Stimulated activated CD8-positive, alpha-beta memory T cell treated with anti-CD3 and anti-CD28 coated beads, Interleukin-2, amount 100 ng/mL, for 48 hours (primary cell): ENCODE measurements around the gene FAH.

Experiments used
- DNase-seq, 2 donors: peaks; one replicate each; pipeline ENCODE4 v3.0.0-alpha.2; 2020; ENCODE audit warnings: low read depth in 2 of 2

Gene FAH

DNA sequence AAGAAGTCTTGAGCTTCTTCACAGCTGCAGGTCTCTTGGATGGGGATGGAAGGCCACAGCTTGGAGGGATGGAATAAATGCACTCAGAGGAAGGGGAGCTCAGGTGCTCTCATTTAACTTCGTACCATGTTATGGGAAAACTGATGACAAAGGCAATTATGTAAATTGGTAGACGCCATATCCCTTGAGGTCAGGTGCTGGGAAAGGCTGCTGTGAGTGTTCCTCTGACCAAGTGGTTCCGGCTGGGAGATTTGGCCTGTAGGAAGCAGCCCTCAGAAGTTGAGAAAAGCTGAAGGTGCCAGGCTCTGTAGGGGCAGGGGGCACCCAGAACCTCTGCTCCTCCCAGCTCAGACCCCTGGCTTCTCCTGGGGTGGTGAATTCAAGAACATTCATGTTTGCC lies 47.1 kb downstream of the FAH start:
- DNase-seq = no peak

GRCh38 chr15:80201256-80202015 lies 48.6 kb downstream of the FAH start:
- DNase-seq = no peak

GRCh38 chr15:80202016-80202315 lies 49.2 kb downstream of the FAH start:
- DNase-seq = no peak

- DNase-seq = no peak
These were observed 50.0 kb downstream of the FAH start for GRCh38 chr15:80202641-80203360.

GRCh38 chr15:80203361-80203885 lies 50.6 kb downstream of the FAH start:
- DNase-seq = no peak

GRCh38 chr15:80204231-80204630 lies 51.4 kb downstream of the FAH start:
- DNase-seq = no peak

DNA sequence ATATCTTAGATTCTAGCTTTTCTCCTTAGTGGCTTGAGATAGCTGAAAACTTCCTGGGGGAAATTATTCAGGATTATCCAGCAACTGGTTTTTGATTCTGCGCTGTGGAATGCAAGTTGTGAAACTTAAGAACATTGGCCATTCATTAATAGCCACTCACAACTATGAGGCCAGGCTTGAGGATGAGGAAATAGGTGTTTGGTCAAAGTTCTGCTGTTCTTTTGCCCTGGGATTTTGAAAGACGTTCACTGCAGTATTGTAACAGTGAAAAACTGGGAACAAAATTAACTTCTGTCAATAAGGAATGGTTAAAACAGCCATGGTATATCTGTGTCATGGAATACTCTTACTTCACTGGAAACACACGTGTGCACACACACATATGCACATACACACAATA lies 55.1 kb downstream of the FAH start:
- no peak for DNase-seq

- DNase-seq = no peak
These were observed 56.2 kb downstream of the FAH start for GRCh38 chr15:80208758-80209734.

DNA sequence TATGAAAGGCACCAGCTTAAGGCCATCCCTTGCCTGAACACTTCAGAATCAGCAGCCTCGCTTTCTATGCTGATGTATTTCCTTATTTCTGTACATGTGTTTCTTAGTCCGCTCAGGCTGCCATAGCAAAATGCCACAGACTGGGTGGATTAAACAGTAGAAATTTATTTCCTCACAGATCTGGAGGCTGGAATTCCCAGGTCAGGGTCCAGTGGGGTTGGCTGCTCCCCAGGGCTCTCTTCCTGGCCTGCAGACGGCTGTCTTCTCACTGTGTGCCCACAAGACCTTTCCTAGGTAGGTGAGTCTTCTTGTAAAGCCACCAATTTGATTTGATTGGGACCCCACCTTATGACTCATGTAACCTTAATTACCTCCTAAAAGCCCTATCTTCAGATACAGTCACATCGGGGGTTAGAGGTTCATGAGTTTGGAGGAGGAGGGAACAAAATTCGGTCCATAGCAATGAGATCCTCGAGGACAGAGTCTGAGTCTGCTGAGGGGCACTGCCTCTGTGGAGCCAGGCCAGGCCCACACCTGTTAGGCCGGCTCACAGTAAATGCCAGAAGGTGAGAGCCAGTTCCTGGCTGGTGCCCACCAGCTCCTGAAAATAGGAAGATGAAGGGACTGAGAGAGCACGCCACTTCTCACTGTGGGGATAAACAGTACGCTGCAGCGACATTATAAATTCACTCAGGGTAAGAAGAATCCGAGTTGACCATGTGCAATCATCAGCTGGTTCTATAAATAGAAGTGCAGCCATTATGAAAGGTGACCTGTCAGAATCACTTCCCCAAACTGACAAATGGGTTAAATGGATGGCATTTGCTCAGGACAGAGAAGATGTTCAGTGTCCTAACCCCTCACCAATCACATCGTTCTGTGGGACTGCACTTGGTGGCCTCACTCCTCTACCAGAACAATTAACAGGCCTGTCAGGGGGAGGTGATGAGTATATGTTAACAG lies 58.1 kb downstream of the FAH start:
- no peak for DNase-seq

- DNase-seq = no peak
These were observed 59.2 kb downstream of the FAH start for GRCh38 chr15:80211976-80212375.

DNA sequence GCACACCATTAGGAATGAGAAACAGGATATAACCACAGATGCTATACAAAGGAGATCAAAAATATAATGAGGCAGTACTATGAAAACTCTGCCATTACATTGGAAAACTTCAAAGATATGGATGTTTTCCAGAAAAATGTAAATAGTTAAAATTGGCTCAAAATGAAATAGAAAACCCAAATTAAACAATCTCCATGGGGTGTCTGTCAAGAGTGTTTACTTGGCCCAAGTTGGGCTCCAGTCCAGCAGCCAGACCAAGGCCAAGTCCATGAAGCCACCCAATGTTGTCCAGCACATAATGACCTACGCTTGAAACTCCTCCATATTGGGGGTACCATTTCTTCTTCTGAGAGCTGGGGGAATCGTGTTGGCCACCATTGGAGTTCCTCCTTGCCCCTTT lies 62.1 kb downstream of the FAH start:
- no peak for DNase-seq

DNA sequence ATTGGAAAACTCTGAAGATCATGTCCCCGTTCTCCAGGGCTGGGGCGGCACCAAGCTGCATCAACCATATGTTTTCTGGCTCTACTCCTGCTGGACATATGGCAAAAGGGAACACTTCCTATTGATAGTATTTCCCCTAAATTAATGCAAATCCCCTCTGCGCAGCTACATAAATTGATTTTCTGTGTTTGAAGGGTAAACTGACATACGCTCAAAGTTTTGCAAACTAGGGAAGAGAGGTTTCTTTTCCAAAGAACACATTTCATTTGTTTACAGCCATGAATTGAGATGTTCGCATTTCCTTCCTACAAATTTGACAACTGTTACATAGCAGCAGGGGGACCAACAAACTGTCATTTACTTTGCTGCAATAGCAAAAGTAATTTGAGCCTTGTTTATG lies 63.3 kb downstream of the FAH start:
- DNase-seq = no peak

GRCh38 chr15:80216911-80217310 lies 64.1 kb downstream of the FAH start:
- no peak for DNase-seq

GRCh38 chr15:80217327-80217900 lies 64.6 kb downstream of the FAH start:
- no peak for DNase-seq

- no peak for DNase-seq
These were observed 67.2 kb downstream of the FAH start for GRCh38 chr15:80219955-80220354.

GRCh38 chr15:80228959-80229610 lies 76.3 kb downstream of the FAH start:
- no peak for DNase-seq

- DNase-seq = no peak
These were observed 78.6 kb downstream of the FAH start for GRCh38 chr15:80231371-80231770.

GRCh38 chr15:80233581-80233980 lies 80.8 kb downstream of the FAH start:
- no peak for DNase-seq

DNA sequence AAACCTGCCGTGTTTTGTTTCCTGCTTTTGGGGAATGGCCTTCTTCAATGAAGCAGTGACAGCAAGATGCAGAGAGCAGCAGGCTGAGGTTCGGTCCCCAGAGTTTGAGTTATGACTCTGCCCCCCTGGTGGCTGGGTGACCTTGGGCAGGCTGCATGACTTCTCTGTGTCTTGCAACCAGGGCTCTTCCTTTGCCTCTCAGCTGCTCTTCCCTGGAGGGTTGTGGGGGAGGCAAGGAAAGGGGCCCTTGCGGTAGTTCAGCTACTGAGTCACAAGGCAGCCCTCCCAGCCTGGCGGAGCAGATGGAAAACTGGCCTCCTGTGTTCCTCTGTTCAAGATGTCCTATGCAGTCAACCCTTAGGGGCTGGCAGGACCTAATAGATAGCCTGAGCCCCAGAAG lies 82.1 kb downstream of the FAH start:
- peak; percentile 21 to 36 for DNase-seq
